ENCODE results near the gene TBX6.
A peak's percentile ranks its signal among the peaks of the same experiment; 100 is the strongest.

The TBX6 gene

GRCh38 chr16:30086291-30087140 is 5.2 kb downstream of the TBX6 start:
- no peak for DNase-seq

GRCh38 chr16:30085820-30086219 is 5.9 kb downstream of the TBX6 start:
- DNase-seq = no peak

- DNase-seq = no peak
These were observed 6.5 kb downstream of the TBX6 start for GRCh38 chr16:30085247-30085646.

- DNase-seq = no peak
These were observed 6.9 kb downstream of the TBX6 start for GRCh38 chr16:30084816-30085159.

- no peak for DNase-seq
These were observed 7.5 kb downstream of the TBX6 start for GRCh38 chr16:30084096-30084815.

- no peak for DNase-seq
These were observed 8.3 kb downstream of the TBX6 start for GRCh38 chr16:30083216-30084055.

- DNase-seq = no peak
These were observed 9.1 kb downstream of the TBX6 start for GRCh38 chr16:30082545-30083090.

GRCh38 chr16:30079480-30079879 is 12.2 kb downstream of the TBX6 start:
- no peak for DNase-seq

GRCh38 chr16:30078744-30079143 is 13.0 kb downstream of the TBX6 start:
- no peak for DNase-seq

- no peak for DNase-seq
These were observed 14.1 kb downstream of the TBX6 start for GRCh38 chr16:30077656-30078055.

- no peak for DNase-seq
These were observed 15.4 kb downstream of the TBX6 start for GRCh38 chr16:30076276-30076791.

- DNase-seq = peak; percentile 89
These were observed 16.0 kb downstream of the TBX6 start, which contains the start of gene PPP4C for GRCh38 chr16:30075503-30076275. Gene PPP4C (plus strand): TSS chr16:30075994. CDS start chr16:30076378, 384 bp downstream.

- DNase-seq = no peak
These were observed 21.2 kb downstream of the TBX6 start for GRCh38 chr16:30070490-30070889.

- no peak for DNase-seq
These were observed 21.9 kb downstream of the TBX6 start for GRCh38 chr16:30069611-30070462.

GRCh38 chr16:30068750-30069610 is 22.7 kb downstream of the TBX6 start:
- peak; percentile 46 for DNase-seq

GRCh38 chr16:30068333-30068732 is 23.4 kb downstream of the TBX6 start:
- no peak for DNase-seq

- DNase-seq = no peak
These were observed 24.2 kb downstream of the TBX6 start for GRCh38 chr16:30067584-30067916.

- no peak for DNase-seq
These were observed 24.8 kb downstream of the TBX6 start for GRCh38 chr16:30066761-30067583.
